Measurements from ENCODE around the gene ADAMTSL1. TPM values are rescaled to one million over a fixed set of nuclear protein-coding genes. Genes with fewer than 3 reads are reported as not detected.

Gene ADAMTSL1
- total RNA-seq, 6 experiments from 2014 or later, result 37.3 to 98.1 (median 90.8) TPM

DNA sequence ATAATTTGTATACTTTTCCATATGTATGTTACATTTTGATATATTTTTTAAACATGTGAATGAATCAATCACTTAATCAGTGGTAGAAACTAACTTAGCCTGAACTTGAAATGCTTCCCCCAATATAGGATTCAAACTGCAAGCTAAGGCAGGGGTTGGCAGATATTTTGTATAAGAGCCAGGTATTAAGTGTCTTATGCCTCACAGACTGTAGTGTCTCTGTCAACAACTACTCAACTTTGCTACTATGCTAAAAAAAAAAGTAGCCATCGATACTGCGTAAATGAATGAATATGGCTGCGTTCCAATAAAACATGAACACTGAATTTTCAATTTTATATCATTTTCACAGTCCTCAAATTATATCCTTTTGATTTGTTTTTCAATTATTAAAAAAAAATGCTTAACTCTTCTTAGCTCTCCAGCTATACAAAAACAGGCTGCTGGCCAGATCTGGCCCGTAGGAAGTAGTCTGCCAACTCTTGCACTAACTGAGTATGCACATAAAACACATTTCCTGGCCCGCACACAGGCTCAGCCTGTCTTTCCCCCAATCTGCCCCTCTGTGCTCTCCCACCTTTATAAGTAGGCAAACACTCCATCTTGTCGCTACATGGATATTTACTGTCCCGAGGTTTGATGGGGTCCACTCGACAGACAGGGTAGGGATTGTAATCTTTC, 467.2 kb downstream of the ADAMTSL1 start:
- H3K27ac Mint-ChIP-seq, result no peak overlapping the region
- no peak overlapping the region for H3K4me3 Mint-ChIP-seq
- H3K27me3 Mint-ChIP-seq (ENCODE audit: insufficient read depth), result peaks cover 23% of the 10 kb centered on the region
- H3K36me3 Mint-ChIP-seq (ENCODE audit: low read depth), result no peaks in the 10 kb centered on the region
- H3K4me1 Mint-ChIP-seq (ENCODE audit: low read depth), result no peaks in the 10 kb centered on the region
- no peak for DNase-seq
- TF ChIP-seq, protein P1, sequence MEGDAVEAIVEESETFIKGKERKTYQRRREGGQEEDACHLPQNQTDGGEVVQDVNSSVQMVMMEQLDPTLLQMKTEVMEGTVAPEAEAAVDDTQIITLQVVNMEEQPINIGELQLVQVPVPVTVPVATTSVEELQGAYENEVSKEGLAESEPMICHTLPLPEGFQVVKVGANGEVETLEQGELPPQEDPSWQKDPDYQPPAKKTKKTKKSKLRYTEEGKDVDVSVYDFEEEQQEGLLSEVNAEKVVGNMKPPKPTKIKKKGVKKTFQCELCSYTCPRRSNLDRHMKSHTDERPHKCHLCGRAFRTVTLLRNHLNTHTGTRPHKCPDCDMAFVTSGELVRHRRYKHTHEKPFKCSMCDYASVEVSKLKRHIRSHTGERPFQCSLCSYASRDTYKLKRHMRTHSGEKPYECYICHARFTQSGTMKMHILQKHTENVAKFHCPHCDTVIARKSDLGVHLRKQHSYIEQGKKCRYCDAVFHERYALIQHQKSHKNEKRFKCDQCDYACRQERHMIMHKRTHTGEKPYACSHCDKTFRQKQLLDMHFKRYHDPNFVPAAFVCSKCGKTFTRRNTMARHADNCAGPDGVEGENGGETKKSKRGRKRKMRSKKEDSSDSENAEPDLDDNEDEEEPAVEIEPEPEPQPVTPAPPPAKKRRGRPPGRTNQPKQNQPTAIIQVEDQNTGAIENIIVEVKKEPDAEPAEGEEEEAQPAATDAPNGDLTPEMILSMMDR (IDR thresholded peaks at IDR 0.05), result no peak
- no peaks in the 10 kb centered on the region; the same call in 1 of the 2 replicates for H3K9me3 Mint-ChIP-seq

DNA sequence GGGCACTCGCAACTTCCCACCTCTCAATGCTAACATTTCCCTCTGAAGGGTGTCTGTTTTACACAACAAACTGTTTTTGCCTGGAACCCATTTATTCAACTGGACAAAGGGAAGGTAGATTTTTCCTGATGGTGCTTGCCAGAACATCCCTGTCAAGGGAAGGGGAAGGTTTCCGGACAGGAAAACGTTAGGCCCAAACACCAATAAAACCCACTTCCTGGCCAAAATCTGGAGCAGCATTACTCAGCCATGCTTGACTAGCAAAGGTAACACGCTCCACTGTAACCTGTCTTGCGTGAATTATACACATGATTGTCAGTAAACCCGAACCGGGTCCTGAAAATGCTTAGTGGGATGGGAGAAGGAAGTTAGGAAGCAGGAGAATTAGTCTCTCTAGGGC, 468.8 kb downstream of the ADAMTSL1 start:
- no peaks in the 10 kb centered on the region for H3K4me1 Mint-ChIP-seq (ENCODE audit: low read depth)
- H3K9me3 Mint-ChIP-seq, result no peaks in the 10 kb centered on the region; the same call in 1 of the 2 replicates
- H3K27me3 Mint-ChIP-seq (ENCODE audit: insufficient read depth), result peaks cover 23% of the 10 kb centered on the region
- H3K27ac Mint-ChIP-seq, result no peak overlapping the region
- DNase-seq, result no peak
- H3K4me3 Mint-ChIP-seq, result no peak overlapping the region
- TF ChIP-seq, protein P1 (IDR thresholded peaks at IDR 0.05), result no peak
- H3K36me3 Mint-ChIP-seq (ENCODE audit: low read depth), result no peaks in the 10 kb centered on the region

DNA sequence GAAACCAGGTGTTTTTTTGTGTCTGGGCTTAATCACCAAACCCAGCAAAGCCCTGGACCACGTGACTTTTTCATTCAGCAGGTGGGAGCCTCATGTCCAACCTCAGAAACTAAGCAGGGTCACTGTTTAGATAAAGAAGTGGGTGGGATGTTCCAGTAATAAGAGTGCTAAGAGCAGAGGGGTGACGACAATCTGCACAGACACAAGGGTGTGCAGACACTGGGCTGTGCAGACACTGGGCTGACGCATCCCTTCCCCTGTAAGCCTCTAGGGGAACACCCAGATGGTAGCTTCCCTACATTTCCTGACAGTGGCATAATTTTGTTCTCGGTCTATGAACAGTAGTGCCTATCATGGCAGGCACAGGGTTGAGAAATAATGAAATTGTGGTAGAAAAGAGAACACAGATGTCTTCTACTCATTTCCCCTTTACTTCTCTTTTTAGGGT, 474.0 kb downstream of the ADAMTSL1 start:
- TF ChIP-seq, protein P1 (IDR thresholded peaks at IDR 0.05), result no peak
- Mint-ChIP-seq H3K27ac (no peak overlapping the region), H3K36me3 (ENCODE audit: low read depth) (no peaks in the 10 kb centered on the region), H3K9me3 (no peaks in the 10 kb centered on the region; the same call in 1 of the 2 replicates), H3K27me3 (ENCODE audit: insufficient read depth) (peaks cover 32% of the 10 kb centered on the region), H3K4me1 (ENCODE audit: low read depth) (no peaks in the 10 kb centered on the region), H3K4me3 (no peak overlapping the region)
- DNase-seq, result no peak

DNA sequence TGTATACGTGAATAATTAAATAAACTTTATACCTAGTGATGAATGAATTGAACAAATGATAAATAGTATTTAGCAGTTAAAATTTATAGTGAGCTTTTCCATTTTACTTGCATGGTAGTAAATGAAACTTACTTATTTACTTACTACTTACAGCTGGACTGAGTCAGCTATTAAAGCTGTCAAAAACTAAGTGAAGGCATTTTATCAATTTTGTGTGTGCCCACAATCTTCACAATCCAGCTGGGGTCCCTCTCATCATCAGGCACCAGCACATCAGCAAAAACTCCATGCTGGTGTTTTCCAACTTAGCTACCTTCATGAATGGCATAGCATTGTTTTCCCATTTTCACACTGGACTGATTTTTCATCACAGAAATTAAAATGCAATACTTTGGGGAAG, 478.0 kb downstream of the ADAMTSL1 start:
- H3K4me1 Mint-ChIP-seq (ENCODE audit: low read depth), result no peaks in the 10 kb centered on the region
- H3K27ac Mint-ChIP-seq, result no peak overlapping the region
- H3K4me3 Mint-ChIP-seq, result no peak overlapping the region
- no peaks in the 10 kb centered on the region for H3K36me3 Mint-ChIP-seq (ENCODE audit: low read depth)
- H3K9me3 Mint-ChIP-seq, result no peaks in the 10 kb centered on the region
- TF ChIP-seq, protein P1 (IDR thresholded peaks at IDR 0.05), result no peak
- H3K27me3 Mint-ChIP-seq (ENCODE audit: insufficient read depth), result peaks cover 23% of the 10 kb centered on the region
- DNase-seq, result no peak

DNA sequence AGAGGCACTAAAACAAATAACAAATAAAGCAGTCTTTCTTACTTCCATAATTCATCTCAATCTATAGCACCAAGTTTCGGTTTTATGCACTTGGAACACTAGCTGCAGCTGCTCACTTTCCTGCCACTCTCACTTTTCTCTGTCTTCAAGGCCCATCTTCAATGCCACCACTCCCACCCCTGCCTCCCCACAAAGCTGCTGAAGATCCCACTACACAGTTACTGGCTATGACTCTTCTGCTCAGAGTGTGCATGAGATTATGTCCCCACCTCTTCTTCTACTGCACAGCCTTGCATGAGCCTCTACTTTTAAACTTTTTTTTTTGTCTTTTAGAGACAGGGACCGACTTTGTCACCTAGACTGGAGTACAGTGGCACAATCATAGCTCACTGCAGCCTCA, 481.7 kb downstream of the ADAMTSL1 start:
- DNase-seq, result no peak
- H3K27me3 Mint-ChIP-seq (ENCODE audit: insufficient read depth), result peaks cover 15% of the 10 kb centered on the region; the same call in 1 of the 2 replicates
- H3K4me3 Mint-ChIP-seq, result no peak overlapping the region
- H3K9me3 Mint-ChIP-seq, result no peaks in the 10 kb centered on the region
- H3K27ac Mint-ChIP-seq, result no peak overlapping the region
- TF ChIP-seq, protein P1 (IDR thresholded peaks at IDR 0.05), result no peak
- H3K36me3 Mint-ChIP-seq (ENCODE audit: low read depth), result no peaks in the 10 kb centered on the region
- no peaks in the 10 kb centered on the region for H3K4me1 Mint-ChIP-seq (ENCODE audit: low read depth)

Small RNA genes lying within 50 kb of the gene (microRNA-seq; reads per million reads assigned to microRNA genes)
- gene MIR3152, result 2.3 reads per million
